Subcutaneous abdominal adipose tissue (tissue), 5 donors: ENCODE measurements around the gene TMTC2.

ENCODE experiments used
- H3K27ac ChIP-seq: one replicate; pipeline ENCODE4 v1.7.0; 2013; ENCODE audit warnings: low read depth, mild to moderate bottlenecking, inconsistent platforms, low read length, moderate library complexity
- H3K27me3 ChIP-seq, 5 donors: one replicate each; pipeline ENCODE4 v1.7.0; 2013; ENCODE audit warnings: low read length in 5 of 5, inconsistent platforms in 1 of 5; ENCODE audit not compliant: control insufficient read depth in 5 of 5, insufficient read depth in 4 of 5
- H3K36me3 ChIP-seq, 5 donors: one replicate each; pipeline ENCODE4 v1.7.0; 2013; ENCODE audit warnings: low read length in 5 of 5; ENCODE audit not compliant: control insufficient read depth in 5 of 5, insufficient read depth in 5 of 5
- H3K4me1 ChIP-seq, 5 donors: one replicate each; pipeline ENCODE4 v1.7.0; 2013; ENCODE audit warnings: low read length in 5 of 5, mild to moderate bottlenecking in 3 of 5, moderate library complexity in 1 of 5; ENCODE audit not compliant: control insufficient read depth in 5 of 5, insufficient read depth in 5 of 5
- H3K4me3 ChIP-seq, 5 donors: one replicate each; pipeline ENCODE4 v1.7.0; 2013; ENCODE audit warnings: low read length in 5 of 5, low read depth in 1 of 5
- H3K9ac ChIP-seq, 5 donors: one replicate each; pipeline ENCODE4 v1.7.0; 2013; ENCODE audit warnings: low read length in 5 of 5, mild to moderate bottlenecking in 4 of 5, moderate library complexity in 3 of 5
- H3K9me3 ChIP-seq, 5 donors: one replicate each; pipeline ENCODE4 v1.7.0; 2013; ENCODE audit warnings: low read length in 5 of 5; ENCODE audit not compliant: control insufficient read depth in 5 of 5
- donor health status: healthy.
- donor health status: healthy.
- donor health status: healthy.
- donor health status: healthy.
- donor health status: healthy.

The TMTC2 gene

GRCh38 chr12:82686168-82687020, at the start of gene TMTC2:
Gene TMTC2 (plus strand): TSS chr12:82686906.
- Histone ChIP-seq H3K27me3 (no peaks in the 10 kb centered on the region), H3K36me3 (no peaks in the 10 kb centered on the region), H3K4me3 (peak within 1 kb of the TSS; percentile 94 to 99 (median 95)), H3K9me3 (no peaks in the 10 kb centered on the region), H3K9ac (peak within 1 kb of the TSS; percentile 87 to 93 (median 92)), H3K27ac (peak within 1 kb of the TSS; percentile 97), H3K4me1 (peaks cover 2 to 34% (median 30%) of the 10 kb centered on the region in 5 donors)

- H3K27me3 ChIP-seq = no peaks in the 10 kb centered on the region
- no peak overlapping the region for H3K9ac ChIP-seq
- H3K27ac ChIP-seq = no peak overlapping the region
- H3K4me1 ChIP-seq = no peaks in the 10 kb centered on the region
- no peaks in the 10 kb centered on the region for H3K36me3 ChIP-seq
- H3K9me3 ChIP-seq = peaks cover 0 to 3% (median 0%) of the 10 kb centered on the region in 5 donors
- no peak overlapping the region for H3K4me3 ChIP-seq
These were observed 48.4 kb upstream of the TMTC2 start for GRCh38 chr12:82638324-82638723.

- no peak overlapping the region for H3K27ac ChIP-seq
These were observed 41.8 kb upstream of the TMTC2 start for GRCh38 chr12:82644896-82645295.

GRCh38 chr12:82645414-82645813, 41.3 kb upstream of the TMTC2 start:
- H3K36me3 ChIP-seq = no peaks in the 10 kb centered on the region
- H3K9me3 ChIP-seq = peaks cover 0 to 2% (median 0%) of the 10 kb centered on the region in 5 donors
- no peak overlapping the region for H3K9ac ChIP-seq
- no peaks in the 10 kb centered on the region for H3K27me3 ChIP-seq
- H3K27ac ChIP-seq = no peak overlapping the region
- no peak overlapping the region for H3K4me3 ChIP-seq
- H3K4me1 ChIP-seq = peaks cover 0 to 1% (median 0%) of the 10 kb centered on the region in 5 donors

More at GRCh38 chr12:82644896-82645295, 41.8 kb upstream of the TMTC2 start:
- Histone ChIP-seq H3K36me3 (no peaks in the 10 kb centered on the region), H3K27me3 (no peaks in the 10 kb centered on the region), H3K9ac (no peak overlapping the region), H3K4me1 (no peaks in the 10 kb centered on the region), H3K9me3 (peaks cover 0 to 2% (median 0%) of the 10 kb centered on the region in 5 donors), H3K4me3 (no peak overlapping the region)

- H3K27ac ChIP-seq = no peak overlapping the region
- no peaks in the 10 kb centered on the region for H3K36me3 ChIP-seq
- H3K4me1 ChIP-seq = peaks cover 0 to 8% (median 3%) of the 10 kb centered on the region in 5 donors
- no peaks in the 10 kb centered on the region for H3K9me3 ChIP-seq
- H3K27me3 ChIP-seq = no peaks in the 10 kb centered on the region
- no peak overlapping the region for H3K9ac ChIP-seq
- no peak overlapping the region for H3K4me3 ChIP-seq
These were observed 38.9 kb upstream of the TMTC2 start for GRCh38 chr12:82647853-82648252.

GRCh38 chr12:82648259-82648909, 38.3 kb upstream of the TMTC2 start:
- Histone ChIP-seq H3K4me1 (peaks cover 0 to 8% (median 3%) of the 10 kb centered on the region in 5 donors), H3K4me3 (no peak overlapping the region), H3K36me3 (no peaks in the 10 kb centered on the region), H3K9me3 (no peaks in the 10 kb centered on the region), H3K27ac (no peak overlapping the region), H3K27me3 (no peaks in the 10 kb centered on the region), H3K9ac (no peak overlapping the region)

GRCh38 chr12:82650627-82651337, 35.9 kb upstream of the TMTC2 start:
- no peaks in the 10 kb centered on the region for H3K27me3 ChIP-seq
- H3K4me3 ChIP-seq = no peak overlapping the region
- no peak overlapping the region for H3K9ac ChIP-seq
- no peaks in the 10 kb centered on the region for H3K9me3 ChIP-seq
- H3K36me3 ChIP-seq = no peaks in the 10 kb centered on the region
- H3K4me1 ChIP-seq = peaks cover 0 to 8% (median 3%) of the 10 kb centered on the region in 5 donors
- H3K27ac ChIP-seq = no peak overlapping the region

- Histone ChIP-seq H3K9me3 (no peaks in the 10 kb centered on the region), H3K27me3 (no peaks in the 10 kb centered on the region), H3K27ac (no peak overlapping the region), H3K9ac (no peak overlapping the region), H3K36me3 (no peaks in the 10 kb centered on the region), H3K4me3 (no peak overlapping the region), H3K4me1 (peaks cover 0 to 8% (median 3%) of the 10 kb centered on the region in 5 donors)
These were observed 35.2 kb upstream of the TMTC2 start for GRCh38 chr12:82651489-82651888.

- Histone ChIP-seq H3K9me3 (no peaks in the 10 kb centered on the region), H3K4me3 (no peak overlapping the region), H3K9ac (no peak overlapping the region), H3K27me3 (no peaks in the 10 kb centered on the region), H3K27ac (no peak overlapping the region), H3K36me3 (no peaks in the 10 kb centered on the region), H3K4me1 (peaks cover 0 to 8% (median 3%) of the 10 kb centered on the region in 5 donors)
These were observed 34.6 kb upstream of the TMTC2 start for GRCh38 chr12:82652071-82652470.
